Neural progenitor cell (in vitro differentiated cells): ENCODE results near the gene AQP1. TPM values are rescaled to one million over a fixed set of nuclear protein-coding genes. Genes with fewer than 3 reads are reported as not detected.

ENCODE experiments used
- DNase-seq: peaks from one replicate; pipeline ENCODE4 v3.0.0-alpha.2; 2016; ENCODE audit warnings: low spot score
- H2AFZ ChIP-seq: fragments of 200-600 bp; sonication (generic); replicated peaks from 2 replicates; pipeline ENCODE4 v1.6.1; 2016; ENCODE audit warnings: antibody characterized with exemption
- H3F3A ChIP-seq: fragments of 200-600 bp; sonication (generic); 2 replicates; pipeline ENCODE4 v1.6.1; 2016; ENCODE audit warnings: antibody characterized with exemption, low read depth
- H3K27ac ChIP-seq: fragments of 200-600 bp; sonication (generic); 2 replicates; pipeline ENCODE4 v1.5.1; 2016; ENCODE audit warnings: mild to moderate bottlenecking
- H3K27me3 ChIP-seq: fragments of 200-600 bp; sonication (generic); 2 replicates; pipeline ENCODE4 v1.6.1; 2016; ENCODE audit warnings: mild to moderate bottlenecking, moderate library complexity
- H3K36me3 ChIP-seq: fragments of 200-600 bp; sonication (generic); 2 replicates; pipeline ENCODE4 v1.5.1; 2016
- H3K4me1 ChIP-seq: fragments of 200-600 bp; sonication (generic); 2 replicates; pipeline ENCODE4 v1.6.1; 2016; ENCODE audit warnings: mixed run types
- H3K4me2 ChIP-seq: fragments of 200-600 bp; sonication (generic); 2 replicates; pipeline ENCODE4 v1.6.1; 2016
- H3K4me3 ChIP-seq: fragments of 200-600 bp; sonication (generic); 2 replicates; pipeline ENCODE4 v1.5.1; 2016
- H3K79me2 ChIP-seq: fragments of 200-600 bp; sonication (generic); 2 replicates; pipeline ENCODE4 v1.6.1; 2016; ENCODE audit warnings: low read depth
- H3K9ac ChIP-seq: fragments of 200-600 bp; sonication (generic); 2 replicates; pipeline ENCODE4 v1.6.1; 2016
- H3K9me3 ChIP-seq: fragments of 200-600 bp; sonication (generic); 2 replicates; pipeline ENCODE4 v1.5.1; 2016; ENCODE audit warnings: low read depth
- H4K20me1 ChIP-seq: fragments of 200-600 bp; sonication (generic); 2 replicates; pipeline ENCODE4 v1.6.1; 2016; ENCODE audit warnings: low read depth
- H3K27ac Mint-ChIP-seq: 3 replicates; pipeline ENCODE4 v1.8.0; 2021; ENCODE audit warnings: mixed read lengths
- H3K27me3 Mint-ChIP-seq: 2 replicates; pipeline ENCODE4 v1.8.0; 2022; ENCODE audit warnings: low read depth, mild to moderate bottlenecking, inconsistent platforms, moderate library complexity, mixed read lengths; ENCODE audit not compliant: insufficient read depth
- H3K36me3 Mint-ChIP-seq: 3 replicates; pipeline ENCODE4 v1.8.0; 2021; ENCODE audit warnings: mixed read lengths
- H3K4me1 Mint-ChIP-seq: 3 replicates; pipeline ENCODE4 v1.8.0; 2021; ENCODE audit warnings: mixed read lengths
- H3K4me3 Mint-ChIP-seq: 3 replicates; pipeline ENCODE4 v1.8.0; 2021; ENCODE audit warnings: mild to moderate bottlenecking, moderate library complexity, mixed read lengths
- H3K9me3 Mint-ChIP-seq: 3 replicates; pipeline ENCODE4 v1.8.0; 2020; ENCODE audit warnings: mixed read lengths
- EZH2 ChIP-seq: fragments of 200-600 bp; sonication (generic); IDR thresholded peaks from 2 replicates; pipeline ENCODE4 v1.6.1; 2017; ENCODE audit warnings: antibody characterized with exemption, mild to moderate bottlenecking, moderate library complexity
- EZH2phosphoT487 ChIP-seq: fragments of 200-600 bp; sonication (generic); IDR thresholded peaks from 2 replicates; pipeline ENCODE4 v1.6.1; 2017; ENCODE audit warnings: antibody characterized with exemption
- total RNA-seq: library from RNA; depleted of rRNA; stranded (reverse); fragments of >200 nt; gene quantifications from 2 replicates; pipeline ENCODE4 v1.2.3, GENCODE V29; 2015; ENCODE audit warnings: low replicate concordance
- TF ChIP-seq, protein P1 (sequence below): fragments of 200-600 bp; sonication (generic); IDR thresholded peaks from 2 replicates; pipeline ENCODE4 v1.5.1; 2017; ENCODE audit warnings: antibody characterized with exemption, mild to moderate bottlenecking

The AQP1 gene
- total RNA-seq, 1 donor from 2014 or later: not detected

DNA sequence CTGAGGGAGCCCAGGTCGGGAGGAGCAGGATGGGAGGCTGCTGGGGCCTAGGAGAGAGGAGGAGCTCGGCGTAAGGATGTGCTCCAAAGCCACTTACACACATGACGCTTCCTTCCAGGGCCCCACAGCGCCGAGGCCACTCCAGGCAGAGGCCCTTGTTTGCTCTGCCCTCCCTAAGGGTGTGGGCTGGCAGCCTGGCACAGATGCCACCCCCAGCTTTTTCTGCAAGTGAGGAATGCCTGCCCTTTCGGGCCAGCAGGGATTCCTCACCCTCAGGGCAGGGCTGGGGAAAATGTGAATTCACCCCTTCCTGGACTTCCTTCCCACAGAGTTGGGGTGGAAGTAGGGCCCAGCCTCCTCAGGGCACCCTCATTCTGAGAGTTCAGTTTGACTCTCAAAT, 5.6 kb upstream of the AQP1 start:
- no peak overlapping the region for H2AFZ ChIP-seq
- Mint-ChIP-seq H3K4me1 (peaks cover 11% of the 10 kb centered on the region), H3K4me3 (no peak overlapping the region), H3K27ac (no peak overlapping the region), H3K27me3 (peaks cover 7% of the 10 kb centered on the region), H3K36me3 (no peaks in the 10 kb centered on the region), H3K9me3 (no peaks in the 10 kb centered on the region)
- no peaks in the 10 kb centered on the region for H3K27me3 ChIP-seq
- H3K4me2 ChIP-seq: no peak overlapping the region
- peaks cover 4% of the 10 kb centered on the region for H3K4me1 ChIP-seq
- H3K36me3 ChIP-seq: no peaks in the 10 kb centered on the region
- no peak overlapping the region for H3K9ac ChIP-seq
- no peaks in the 10 kb centered on the region for H3K9me3 ChIP-seq
- DNase-seq: no peak
- no peak overlapping the region for H3K4me3 ChIP-seq
- no peak overlapping the region for H3K27ac ChIP-seq
- no peaks in the 10 kb centered on the region for H4K20me1 ChIP-seq
- TF ChIP-seq EZH2 (no peak), EZH2phosphoT487 (no peak)
- H3K79me2 ChIP-seq: no peaks in the 10 kb centered on the region
- H3F3A ChIP-seq: no peaks in the 10 kb centered on the region

DNA sequence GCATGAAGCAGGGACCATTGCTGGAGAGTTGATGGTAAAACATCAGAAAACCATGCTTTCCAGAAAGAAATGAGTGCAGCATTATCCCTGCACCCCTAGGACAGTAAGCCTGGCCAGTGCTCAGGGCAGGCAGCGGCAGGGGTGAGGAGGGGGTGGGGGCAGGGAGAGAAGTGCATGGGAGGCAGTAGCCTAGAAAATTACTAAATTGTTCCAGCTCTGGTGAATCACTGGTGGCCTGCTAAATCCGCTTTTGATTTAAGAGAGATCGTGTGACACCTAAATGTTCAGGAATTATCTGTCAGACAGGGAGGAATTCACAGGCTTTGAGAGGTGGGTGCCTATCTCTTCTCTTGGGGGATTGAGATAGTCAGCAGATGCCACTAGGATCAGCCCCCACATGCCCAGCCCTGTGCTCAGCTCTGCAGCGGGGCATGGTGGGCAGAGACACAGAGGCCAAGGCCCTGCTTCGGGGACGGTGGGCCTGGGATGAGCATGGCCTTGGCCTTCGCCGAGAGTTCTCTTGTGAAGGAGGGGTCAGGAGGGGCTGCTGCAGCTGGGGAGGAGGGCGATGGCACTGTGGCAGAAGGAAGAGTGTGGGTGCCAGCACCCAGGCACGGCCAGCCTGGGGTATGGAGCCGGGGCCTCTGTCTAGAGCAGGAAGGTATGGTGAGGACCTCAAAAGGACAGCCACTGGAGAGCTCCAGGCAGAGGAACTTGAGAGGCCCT, 5.0 kb upstream of the AQP1 start:
- Histone ChIP-seq H3K4me1 (peaks cover 10% of the 10 kb centered on the region), H3K9ac (no peak overlapping the region), H4K20me1 (no peaks in the 10 kb centered on the region), H3K79me2 (no peaks in the 10 kb centered on the region), H3K27ac (no peak overlapping the region), H3F3A (no peaks in the 10 kb centered on the region), H3K4me2 (no peak overlapping the region), H3K9me3 (no peaks in the 10 kb centered on the region), H3K4me3 (no peak overlapping the region), H2AFZ (no peak overlapping the region), H3K27me3 (no peaks in the 10 kb centered on the region), H3K36me3 (no peaks in the 10 kb centered on the region)
- Mint-ChIP-seq H3K4me3 (no peak overlapping the region), H3K27me3 (peaks cover 7% of the 10 kb centered on the region), H3K9me3 (no peaks in the 10 kb centered on the region), H3K4me1 (peaks cover 12% of the 10 kb centered on the region), H3K36me3 (no peaks in the 10 kb centered on the region), H3K27ac (no peak overlapping the region)
- DNase-seq: no peak
- TF ChIP-seq EZH2 (no peak), EZH2phosphoT487 (no peak)
- TF ChIP-seq, protein P1, sequence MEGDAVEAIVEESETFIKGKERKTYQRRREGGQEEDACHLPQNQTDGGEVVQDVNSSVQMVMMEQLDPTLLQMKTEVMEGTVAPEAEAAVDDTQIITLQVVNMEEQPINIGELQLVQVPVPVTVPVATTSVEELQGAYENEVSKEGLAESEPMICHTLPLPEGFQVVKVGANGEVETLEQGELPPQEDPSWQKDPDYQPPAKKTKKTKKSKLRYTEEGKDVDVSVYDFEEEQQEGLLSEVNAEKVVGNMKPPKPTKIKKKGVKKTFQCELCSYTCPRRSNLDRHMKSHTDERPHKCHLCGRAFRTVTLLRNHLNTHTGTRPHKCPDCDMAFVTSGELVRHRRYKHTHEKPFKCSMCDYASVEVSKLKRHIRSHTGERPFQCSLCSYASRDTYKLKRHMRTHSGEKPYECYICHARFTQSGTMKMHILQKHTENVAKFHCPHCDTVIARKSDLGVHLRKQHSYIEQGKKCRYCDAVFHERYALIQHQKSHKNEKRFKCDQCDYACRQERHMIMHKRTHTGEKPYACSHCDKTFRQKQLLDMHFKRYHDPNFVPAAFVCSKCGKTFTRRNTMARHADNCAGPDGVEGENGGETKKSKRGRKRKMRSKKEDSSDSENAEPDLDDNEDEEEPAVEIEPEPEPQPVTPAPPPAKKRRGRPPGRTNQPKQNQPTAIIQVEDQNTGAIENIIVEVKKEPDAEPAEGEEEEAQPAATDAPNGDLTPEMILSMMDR: no peak

DNA sequence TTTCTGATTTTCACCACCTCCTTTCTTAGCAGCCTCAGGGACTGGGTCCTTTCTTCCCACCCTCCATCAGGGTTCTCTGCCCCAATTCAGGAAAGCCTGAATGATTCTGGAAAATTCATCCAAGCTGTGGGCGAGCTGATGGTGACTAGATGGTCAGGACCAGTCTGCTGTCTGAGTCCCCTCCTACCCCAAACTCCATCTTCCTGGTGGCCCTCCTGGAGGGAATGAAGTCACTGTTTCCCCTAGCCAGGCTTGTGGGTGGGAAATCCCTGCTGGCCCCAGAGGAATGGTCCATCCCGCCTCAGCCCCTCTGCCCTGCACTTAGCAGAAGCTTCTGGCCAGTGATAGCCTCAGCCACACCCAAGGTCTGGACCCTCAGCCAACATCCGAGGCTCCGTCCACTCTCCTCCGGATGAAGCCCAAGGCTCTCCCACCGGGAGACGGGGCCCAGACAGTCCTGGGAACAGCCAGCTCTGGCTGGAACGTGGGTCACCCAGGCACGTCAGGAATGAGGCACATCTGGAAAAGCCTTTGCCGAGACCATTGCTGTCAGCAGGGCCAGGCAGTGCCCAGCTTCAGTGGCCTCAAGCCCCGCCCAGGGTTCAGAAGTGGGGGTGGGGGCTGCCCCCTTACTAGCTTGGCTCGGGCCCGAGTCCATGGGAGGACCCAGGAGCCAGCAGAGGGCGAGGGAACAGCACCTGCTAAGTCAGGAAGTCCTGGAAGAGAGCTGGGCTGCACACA, 4.0 kb upstream of the AQP1 start:
- H3F3A ChIP-seq: no peaks in the 10 kb centered on the region
- no peaks in the 10 kb centered on the region for H3K79me2 ChIP-seq
- DNase-seq: no peak
- H3K27me3 ChIP-seq: no peaks in the 10 kb centered on the region
- Mint-ChIP-seq H3K9me3 (no peaks in the 10 kb centered on the region), H3K36me3 (no peaks in the 10 kb centered on the region), H3K4me1 (peaks cover 18% of the 10 kb centered on the region), H3K27ac (no peak overlapping the region), H3K27me3 (peaks cover 7% of the 10 kb centered on the region), H3K4me3 (no peak overlapping the region)
- H3K4me2 ChIP-seq: no peak overlapping the region
- no peak overlapping the region for H3K9ac ChIP-seq
- H3K9me3 ChIP-seq: no peaks in the 10 kb centered on the region
- no peak overlapping the region for H2AFZ ChIP-seq
- no peak overlapping the region for H3K27ac ChIP-seq
- H3K36me3 ChIP-seq: no peaks in the 10 kb centered on the region
- H4K20me1 ChIP-seq: no peaks in the 10 kb centered on the region
- TF ChIP-seq EZH2phosphoT487 (no peak), EZH2 (no peak)
- TF ChIP-seq, protein P1: no peak
- peaks cover 18% of the 10 kb centered on the region for H3K4me1 ChIP-seq
- H3K4me3 ChIP-seq: no peak overlapping the region

DNA sequence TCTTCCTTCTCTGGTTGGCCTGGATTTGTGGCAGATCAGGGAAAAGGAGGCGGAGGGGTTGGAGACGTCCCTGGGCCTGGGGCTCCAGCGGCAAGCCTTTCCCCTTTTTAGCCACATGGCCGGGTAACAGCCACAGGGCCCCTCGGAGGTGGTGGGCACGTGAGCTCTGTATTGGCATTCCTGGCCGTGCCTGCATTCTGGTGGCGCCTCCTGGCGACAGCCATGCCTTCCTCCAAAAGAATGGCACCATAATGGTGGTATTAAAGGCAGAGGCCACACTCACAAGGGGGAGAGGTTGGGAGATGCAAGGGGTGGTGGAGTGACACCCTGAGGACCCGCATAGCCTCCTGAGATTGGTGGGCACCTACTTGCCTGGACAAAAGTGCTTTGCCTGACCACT, 3.0 kb upstream of the AQP1 start:
- Histone ChIP-seq H3K27me3 (no peaks in the 10 kb centered on the region), H3K4me3 (no peak overlapping the region), H3K9ac (no peak overlapping the region), H4K20me1 (no peaks in the 10 kb centered on the region), H3K4me2 (no peak overlapping the region), H3K36me3 (no peaks in the 10 kb centered on the region), H3K9me3 (no peaks in the 10 kb centered on the region), H2AFZ (no peak overlapping the region), H3K79me2 (no peaks in the 10 kb centered on the region), H3K4me1 (peaks cover 24% of the 10 kb centered on the region), H3K27ac (no peak overlapping the region), H3F3A (no peaks in the 10 kb centered on the region)
- DNase-seq: peak; percentile 75
- no peaks in the 10 kb centered on the region for H3K36me3 Mint-ChIP-seq
- no peak overlapping the region for H3K4me3 Mint-ChIP-seq
- peaks cover 26% of the 10 kb centered on the region for H3K4me1 Mint-ChIP-seq
- H3K9me3 Mint-ChIP-seq: no peaks in the 10 kb centered on the region
- TF ChIP-seq EZH2: no peak
- TF ChIP-seq, protein P1: peak; percentile 66
- no peak overlapping the region for H3K27ac Mint-ChIP-seq
- H3K27me3 Mint-ChIP-seq: peaks cover 3% of the 10 kb centered on the region
